WTC11 (cell line): ENCODE measurements around the gene TBC1D22A. TPM values are rescaled to one million over a fixed set of nuclear protein-coding genes. Genes with fewer than 3 reads are reported as not detected.

ENCODE experiments used
- ATAC-seq: fragments of 200-7000 bp; cut with Tn5 transposase; 2 replicates; pipeline ENCODE4 v1.10.0; 2021; ENCODE audit warnings: mild to moderate bottlenecking, moderate library complexity
- CTCF ChIA-PET: fragments of 300-600 bp; sonication (Branson Sonifier 250); formaldehyde crosslinking; loops from one replicate; lab custom pipeline; 2021; ENCODE audit warnings: antibody characterized with exemption; lab: Charles Lee
- POLR2A ChIA-PET: fragments of 350-600 bp; sonication (Branson Sonifier 250); formaldehyde crosslinking; loops from one replicate; lab custom pipeline; 2021; ENCODE audit warnings: antibody characterized with exemption; lab: Charles Lee
- DNase-seq: peaks from one replicate; pipeline ENCODE4 v3.0.0; 2021; ENCODE audit warnings: low spot score
- H3K27ac Mint-ChIP-seq: 2 replicates; pipeline ENCODE4 v1.8.0; 2021; ENCODE audit warnings: mixed read lengths
- H3K27me3 Mint-ChIP-seq: 2 replicates; pipeline ENCODE4 v1.8.0; 2021; ENCODE audit warnings: low read depth, mild to moderate bottlenecking, moderate library complexity, mixed read lengths
- H3K36me3 Mint-ChIP-seq: 2 replicates; pipeline ENCODE4 v1.8.0; 2021; ENCODE audit warnings: mixed read lengths
- H3K4me1 Mint-ChIP-seq: 2 replicates; pipeline ENCODE4 v1.8.0; 2022; ENCODE audit warnings: mixed read lengths
- H3K4me3 Mint-ChIP-seq: 2 replicates; pipeline ENCODE4 v1.8.0; 2021; ENCODE audit warnings: mild to moderate bottlenecking, moderate library complexity, mixed read lengths
- H3K9me3 Mint-ChIP-seq: 2 replicates; pipeline ENCODE4 v1.8.0; 2021; ENCODE audit warnings: mixed read lengths
- AR ChIP-seq: fragments of 250-450 bp; sonication (Bioruptor Pico); IDR thresholded peaks from 2 replicates; pipeline ENCODE4 v1.9.0; 2021; ENCODE audit warnings: mild to moderate bottlenecking
- ATF2 ChIP-seq: sonication (generic); formaldehyde crosslinking; IDR thresholded peaks from 2 replicates; pipeline ENCODE4 v1.8.1; 2022; ENCODE audit warnings: low read depth, missing genetic modification reagents, borderline replicate concordance
- E2F4 ChIP-seq: sonication (generic); formaldehyde crosslinking; IDR thresholded peaks from 2 replicates; pipeline ENCODE4 v1.8.1; 2022; ENCODE audit warnings: low read depth, mild to moderate bottlenecking, moderate library complexity, missing genetic modification reagents, borderline replicate concordance
- ELF4 ChIP-seq: sonication (generic); formaldehyde crosslinking; IDR thresholded peaks from 2 replicates; pipeline ENCODE4 v1.8.1; 2022; ENCODE audit warnings: low read depth, mild to moderate bottlenecking, moderate library complexity, missing genetic modification reagents
- EMX1 ChIP-seq: fragments of 250-450 bp; sonication (Bioruptor Pico); IDR thresholded peaks from 2 replicates; pipeline ENCODE4 v1.8.0; 2021; ENCODE audit warnings: mild to moderate bottlenecking
- GRHL2 ChIP-seq: fragments of 250-450 bp; sonication (Bioruptor Pico); IDR thresholded peaks from 2 replicates; pipeline ENCODE4 v1.8.0; 2022; ENCODE audit warnings: mild to moderate bottlenecking, moderate library complexity; ENCODE audit not compliant: insufficient replicate concordance, severe bottlenecking
- IRF1 ChIP-seq: sonication (generic); formaldehyde crosslinking; IDR thresholded peaks from 2 replicates; pipeline ENCODE4 v1.8.0; 2023; ENCODE audit warnings: missing genetic modification reagents
- KAT7 ChIP-seq: sonication (generic); formaldehyde crosslinking; IDR thresholded peaks from 2 replicates; pipeline ENCODE4 v1.8.1; 2023; ENCODE audit warnings: missing genetic modification reagents, mild to moderate bottlenecking, borderline replicate concordance
- PRRX2 ChIP-seq: fragments of 250-450 bp; sonication (Bioruptor Pico); IDR thresholded peaks from 2 replicates; pipeline ENCODE4 v1.8.0; 2021; ENCODE audit warnings: mild to moderate bottlenecking
- RORB ChIP-seq: fragments of 250-450 bp; sonication (Bioruptor Pico); IDR thresholded peaks from 2 replicates; pipeline ENCODE4 v1.9.0; 2021; ENCODE audit warnings: mild to moderate bottlenecking
- TP53 ChIP-seq: sonication (generic); formaldehyde crosslinking; IDR thresholded peaks from 2 replicates; pipeline ENCODE4 v1.8.1; 2023; ENCODE audit warnings: mild to moderate bottlenecking, missing genetic modification reagents
- ZNF263 ChIP-seq: sonication (generic); formaldehyde crosslinking; IDR thresholded peaks from 2 replicates; pipeline ENCODE4 v1.8.1; 2022; ENCODE audit warnings: low read depth, mild to moderate bottlenecking, moderate library complexity, missing genetic modification reagents
- ZNF396 ChIP-seq: fragments of 250-450 bp; sonication (Bioruptor Pico); IDR thresholded peaks from 2 replicates; pipeline ENCODE4 v1.8.0; 2021; ENCODE audit warnings: mild to moderate bottlenecking, moderate library complexity, borderline replicate concordance
- ZNF416 ChIP-seq: fragments of 250-450 bp; sonication (Bioruptor Pico); IDR thresholded peaks from 2 replicates; pipeline ENCODE4 v1.9.0; 2021; ENCODE audit warnings: mild to moderate bottlenecking, inconsistent platforms
- total RNA-seq: library from RNA; stranded (reverse); gene quantifications from 3 replicates; pipeline ENCODE4 v1.2.3, GENCODE V29; 2021

The TBC1D22A gene
- total RNA-seq, 1 experiment from 2014 or later: 18.1 TPM

- ATAC-seq (no peak), DNase-seq (no peak)
- ChIA-PET CTCF (no interaction called here), POLR2A (no interaction called here)
- H3K27ac Mint-ChIP-seq: no peak overlapping the region
- H3K36me3 Mint-ChIP-seq: peaks cover 9% of the 10 kb centered on the region
- no peak overlapping the region for H3K4me3 Mint-ChIP-seq
- no peaks in the 10 kb centered on the region for H3K27me3 Mint-ChIP-seq
- peaks cover 15% of the 10 kb centered on the region for H3K9me3 Mint-ChIP-seq
- H3K4me1 Mint-ChIP-seq: 0 out of 2 replicates have a peak, but pooled peaks cover 3% of the 10 kb centered on the region
- TF ChIP-seq AR (CRISPR knock-in tag) (no peak), ELF4 (CRISPR knock-in tag) (no peak), ZNF416 (CRISPR knock-in tag) (no peak)
Observed at GRCh38 chr22:47071078-47071806, 308.8 kb downstream of the TBC1D22A start.

GRCh38 chr22:47071807-47072641, 309.6 kb downstream of the TBC1D22A start:
- no peak for ATAC-seq
- Mint-ChIP-seq H3K4me3 (no peak overlapping the region), H3K36me3 (peaks cover 11% of the 10 kb centered on the region), H3K4me1 (0 out of 2 replicates have a peak, but pooled peaks cover 3% of the 10 kb centered on the region), H3K27ac (no peak overlapping the region), H3K27me3 (no peaks in the 10 kb centered on the region), H3K9me3 (peaks cover 21% of the 10 kb centered on the region)
- DNase-seq: no peak
- POLR2A ChIA-PET: no interaction called here
- CTCF ChIA-PET: no interaction called here
- TF ChIP-seq PRRX2 (CRISPR knock-in tag): no peak
- no peak for TF ChIP-seq KAT7 (CRISPR knock-in tag)
- TF ChIP-seq ZNF396: no peak
- TF ChIP-seq IRF1: no peak
- no peak for TF ChIP-seq E2F4 (CRISPR knock-in tag)
- no peak for TF ChIP-seq ZNF263 (CRISPR knock-in tag)
- no peak for TF ChIP-seq EMX1 (CRISPR knock-in tag)
- no peak for TF ChIP-seq TP53
- TF ChIP-seq ATF2 (CRISPR knock-in tag): no peak
- no peak for TF ChIP-seq GRHL2 (CRISPR knock-in tag)

- no peak overlapping the region for H3K4me3 Mint-ChIP-seq
- peaks cover 25% of the 10 kb centered on the region for H3K9me3 Mint-ChIP-seq
- DNase-seq (no peak), ATAC-seq (no peak)
- ChIA-PET POLR2A (no interaction called here), CTCF (no interaction called here)
- H3K27ac Mint-ChIP-seq: no peak overlapping the region
- TF ChIP-seq RORB: no peak
- H3K36me3 Mint-ChIP-seq: peaks cover 11% of the 10 kb centered on the region
- no peaks in the 10 kb centered on the region for H3K4me1 Mint-ChIP-seq
- H3K27me3 Mint-ChIP-seq: no peaks in the 10 kb centered on the region
Observed at GRCh38 chr22:47072642-47072967, 310.2 kb downstream of the TBC1D22A start.
